Upper lobe of left lung (tissue), 4 donors: ENCODE data around the gene AGBL1.

Experiments
- CTCF ChIP-seq, 6 experiments: fragments of 450-650 bp in 4 of 6; fragments of 200-600 bp in 2 of 6; sonication (generic) in 2 of 6; IDR thresholded peaks; one replicate each; pipeline ENCODE4 v1.5.1; 2016 to 2019; ENCODE audit warnings: antibody characterized with exemption in 6 of 6
- EP300 ChIP-seq, 4 donors: sonication (generic); formaldehyde crosslinking; IDR thresholded peaks; one replicate each; pipeline ENCODE4 v1.5.1; 2017; ENCODE audit warnings: antibody characterized with exemption in 4 of 4, control low read depth in 2 of 4
- POLR2A ChIP-seq, 4 donors: fragments of 450-650 bp; IDR thresholded peaks; one replicate each; pipeline ENCODE4 v1.5.1; 2016 to 2017; ENCODE audit warnings: antibody characterized with exemption in 4 of 4, mild to moderate bottlenecking in 2 of 4
- POLR2AphosphoS5 ChIP-seq, 2 donors: sonication (generic); formaldehyde crosslinking; IDR thresholded peaks; one replicate each; pipeline ENCODE4 v1.5.1; 2017; ENCODE audit warnings: antibody characterized with exemption in 2 of 2

- TF ChIP-seq CTCF (IDR thresholded peaks at IDR 0.05) (no peak), POLR2A (IDR thresholded peaks at IDR 0.05) (no peak), POLR2AphosphoS5 (IDR thresholded peaks at IDR 0.05) (no peak), EP300 (IDR thresholded peaks at IDR 0.05) (no peak)
Observed at GRCh38 chr15:86948719-86949118, 869.0 kb downstream of the AGBL1 start.
